GM12878 (cell line): ENCODE measurements around the gene CYP1A1. TPM values are rescaled to one million over a fixed set of nuclear protein-coding genes. Genes with fewer than 3 reads are reported as not detected.
A peak's percentile ranks its signal among the peaks of the same experiment; 100 is the strongest.

Source experiments
- BHLHE40 ChIP-seq, 2 experiments: fragments of 450-650 bp in 1 of 2; IDR thresholded peaks; 2 replicates each; pipeline ENCODE4 v1.6.1; 2011 to 2017; ENCODE audit warnings: low read depth in 2 of 2, borderline replicate concordance in 1 of 2, improper control_type of control experiment in 1 of 2, low read length in 1 of 2, mild to moderate bottlenecking in 1 of 2
- HDAC6 ChIP-seq: fragments of 200-600 bp; sonication (generic); IDR thresholded peaks from one replicate; pipeline ENCODE4 v1.8.0; 2017; ENCODE audit warnings: antibody characterized with exemption; ENCODE audit not compliant: unreplicated experiment
- MEF2A ChIP-seq: IDR thresholded peaks from 2 replicates; pipeline ENCODE4 v1.6.1; 2011; ENCODE audit warnings: low read depth, mild to moderate bottlenecking, low read length, moderate library complexity; ENCODE audit not compliant: insufficient read depth
- MEF2B ChIP-seq: fragments of 450-650 bp; IDR thresholded peaks from 2 replicates; pipeline ENCODE4 v1.6.1; 2018; ENCODE audit warnings: mild to moderate bottlenecking, moderate library complexity; ENCODE audit not compliant: partially characterized antibody, poor library complexity, severe bottlenecking
- NFXL1 ChIP-seq: fragments of 450-650 bp; IDR thresholded peaks from 2 replicates; pipeline ENCODE4 v1.6.1; 2017; ENCODE audit warnings: antibody characterized with exemption, mild to moderate bottlenecking, borderline replicate concordance
- NFYA ChIP-seq: IDR thresholded peaks from 2 replicates; pipeline ENCODE4 v1.6.1; 2011; ENCODE audit warnings: low read depth, mild to moderate bottlenecking, low read length, improper control_type of control experiment, borderline replicate concordance
- PML ChIP-seq: IDR thresholded peaks from 2 replicates; pipeline ENCODE4 v1.6.1; 2012; ENCODE audit warnings: low read length, inconsistent platforms
- RAD21 ChIP-seq: IDR thresholded peaks from 2 replicates; pipeline ENCODE4 v1.6.1; 2011; ENCODE audit warnings: mild to moderate bottlenecking, low read depth, low read length, moderate library complexity; ENCODE audit not compliant: insufficient read depth
- RB1 ChIP-seq: fragments of 450-650 bp; formaldehyde crosslinking; IDR thresholded peaks from 2 replicates; pipeline ENCODE4 v1.6.1; 2017; ENCODE audit warnings: mild to moderate bottlenecking, borderline replicate concordance
- RBBP5 ChIP-seq: fragments of 200-600 bp; sonication (generic); conservative IDR thresholded peaks from 2 replicates; pipeline ENCODE4 v1.6.1; 2016
- RELA ChIP-seq: fragments of 450-650 bp; IDR thresholded peaks from 2 replicates; pipeline ENCODE4 v1.8.0; 2014; ENCODE audit warnings: borderline replicate concordance; ENCODE audit not compliant: partially characterized antibody
- SIX5 ChIP-seq: IDR thresholded peaks from 2 replicates; pipeline ENCODE4 v1.6.1; 2011; ENCODE audit warnings: mild to moderate bottlenecking, low read depth, low read length, moderate library complexity; ENCODE audit not compliant: severe bottlenecking
- SMAD1 ChIP-seq: fragments of 450-650 bp; IDR thresholded peaks from 2 replicates; pipeline ENCODE4 v1.6.1; 2018; ENCODE audit warnings: mild to moderate bottlenecking, low read depth; ENCODE audit not compliant: partially characterized antibody
- SREBF2 ChIP-seq: IDR thresholded peaks from 2 replicates; pipeline ENCODE4 v1.6.1; 2012; ENCODE audit warnings: mild to moderate bottlenecking, low read length
- TAF1 ChIP-seq: IDR thresholded peaks from 2 replicates; pipeline ENCODE4 v1.6.1; 2011; ENCODE audit warnings: mild to moderate bottlenecking, low read depth, low read length, borderline replicate concordance
- ZBTB11 ChIP-seq: fragments of 450-650 bp; formaldehyde crosslinking; IDR thresholded peaks from 2 replicates; pipeline ENCODE4 v1.5.0; 2022; ENCODE audit warnings: mild to moderate bottlenecking, missing genetic modification characterization
- ZNF207 ChIP-seq: fragments of 450-650 bp; IDR thresholded peaks from 2 replicates; pipeline ENCODE4 v1.6.1; 2014; ENCODE audit warnings: antibody characterized with exemption, mild to moderate bottlenecking, borderline replicate concordance
- ZNF274 ChIP-seq: IDR thresholded peaks from one replicate; pipeline ENCODE4 v1.8.0; 2011; ENCODE audit not compliant: insufficient read length, insufficient read depth
- polyA plus RNA-seq, 11 experiments: library from polyadenylated mRNA; depleted of rRNA in 4 of 11; unstranded in 6 of 11; stranded (reverse) in 5 of 11; fragments of >200 nt; fragmentation: Nextera tagmentation in 4 of 11; fragmentation: Illumina TruSeq in 1 of 11; extraction: Ambion mirVana in 4 of 11; extraction: Trizol in 1 of 11; gene quantifications; 1 replicate in 1 of 11; 2 replicates in 10 of 11; pipeline versions ENCODE4 v1.2.1 to v1.2.3, GENCODE V29; 2011 to 2016; ENCODE audit warnings: inconsistent platforms in 2 of 11, missing spikeins in 2 of 11, low read depth in 1 of 11
- total RNA-seq, 4 experiments: library from RNA; depleted of rRNA in 3 of 4; stranded (reverse); fragments of >200 nt in 3 of 4; fragmentation: Illumina TruSeq in 1 of 4; extraction: Trizol in 1 of 4; gene quantifications; 2 replicates each; pipeline versions ENCODE4 v1.2.1 to v1.2.3, GENCODE V29; 2013 to 2021
- TF ChIP-seq, protein P1 (sequence below): IDR thresholded peaks from 2 replicates; pipeline ENCODE4 v1.6.1; 2011; ENCODE audit warnings: borderline replicate concordance, low read depth, mild to moderate bottlenecking, moderate library complexity, mixed read lengths, low read length; ENCODE audit not compliant: insufficient read depth; ENCODE audit errors: extremely low read length
- TF ChIP-seq, protein P2 (sequence below): IDR thresholded peaks from 2 replicates; pipeline ENCODE4 v1.6.1; 2012; ENCODE audit warnings: improper control_type of control experiment, low read depth, low read length; ENCODE audit not compliant: insufficient replicate concordance

CYP1A1 gene
- total and polyA plus RNA-seq, 10 of the 15 experiments (the other 5 are each of a cell fraction or from before 2014, with no cell fraction given), result 0.04 to 0.71 (median 0.07) TPM; not detected in 4

DNA sequence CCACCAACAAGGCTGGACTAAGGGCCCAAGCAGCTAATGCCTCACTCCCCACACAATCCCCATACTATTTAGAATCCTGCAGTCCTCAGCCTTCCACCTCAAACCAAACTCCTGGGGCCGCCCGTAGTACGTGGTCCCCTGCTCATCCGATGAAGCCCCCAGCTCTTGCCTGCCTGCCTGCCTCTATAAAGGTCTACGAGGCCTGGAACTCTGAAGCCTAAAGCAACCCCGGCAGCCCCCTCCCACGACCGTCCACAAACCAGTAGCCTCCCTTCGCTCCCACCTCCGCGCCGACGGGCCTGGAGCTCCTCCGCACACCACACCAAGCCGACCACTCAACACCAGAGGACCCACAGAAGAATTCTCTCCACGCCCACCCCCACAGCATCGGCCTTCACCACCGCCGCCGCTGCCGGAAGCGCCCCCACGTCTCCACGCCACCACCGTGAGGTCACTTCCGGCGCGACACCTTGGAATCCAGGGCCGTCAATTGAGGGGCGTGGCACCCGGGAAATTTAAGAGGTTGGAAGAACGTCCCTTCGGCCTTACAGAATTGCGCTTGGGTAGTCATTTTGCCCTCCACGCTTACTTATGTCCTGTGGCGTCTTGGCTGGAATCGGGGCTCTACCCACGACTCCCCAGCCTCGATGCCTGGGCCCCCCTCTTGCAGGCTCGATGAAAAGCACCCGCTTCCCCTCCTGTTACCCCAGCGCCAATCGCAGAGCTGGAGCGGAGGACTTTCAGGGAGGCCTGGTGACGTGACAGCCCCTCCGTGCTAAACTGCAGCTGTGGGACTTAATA is 29.5 kb downstream of the CYP1A1 start, which contains the start of gene EDC3 (continued):
- TF ChIP-seq, protein P1, sequence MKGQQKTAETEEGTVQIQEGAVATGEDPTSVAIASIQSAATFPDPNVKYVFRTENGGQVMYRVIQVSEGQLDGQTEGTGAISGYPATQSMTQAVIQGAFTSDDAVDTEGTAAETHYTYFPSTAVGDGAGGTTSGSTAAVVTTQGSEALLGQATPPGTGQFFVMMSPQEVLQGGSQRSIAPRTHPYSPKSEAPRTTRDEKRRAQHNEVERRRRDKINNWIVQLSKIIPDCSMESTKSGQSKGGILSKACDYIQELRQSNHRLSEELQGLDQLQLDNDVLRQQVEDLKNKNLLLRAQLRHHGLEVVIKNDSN, result no peak
- TF ChIP-seq BHLHE40 (IDR thresholded peaks at IDR 0.05; ENCODE audit: borderline replicate concordance in 1 of 2, low read depth in 2 of 2, low read length in 1 of 2), result peak; percentile 20 to 44; a peak in 1 of 4 replicates
- TF ChIP-seq RAD21, result no peak
- no peak for TF ChIP-seq ZNF274
- TF ChIP-seq PML, result no peak
- TF ChIP-seq ZBTB11 (CRISPR knock-in tag), result 0 out of 2 replicates have a peak, but pooled peaks have one; percentile 29
- TF ChIP-seq RB1, result peak; percentile 42; the same call in 1 of the 2 replicates
- no peak for TF ChIP-seq SMAD1
- no peak for TF ChIP-seq HDAC6
- peak; percentile 69; the same call in 1 of the 2 replicates for TF ChIP-seq RBBP5
- no peak for TF ChIP-seq MEF2A
- no peak for TF ChIP-seq ZNF207
- no peak for TF ChIP-seq NFXL1
- peak; percentile 52; the same call in 1 of the 2 replicates for TF ChIP-seq TAF1
- peak; percentile 57 for TF ChIP-seq SREBF2
- no peak for TF ChIP-seq NFYA
- TF ChIP-seq, protein P2, sequence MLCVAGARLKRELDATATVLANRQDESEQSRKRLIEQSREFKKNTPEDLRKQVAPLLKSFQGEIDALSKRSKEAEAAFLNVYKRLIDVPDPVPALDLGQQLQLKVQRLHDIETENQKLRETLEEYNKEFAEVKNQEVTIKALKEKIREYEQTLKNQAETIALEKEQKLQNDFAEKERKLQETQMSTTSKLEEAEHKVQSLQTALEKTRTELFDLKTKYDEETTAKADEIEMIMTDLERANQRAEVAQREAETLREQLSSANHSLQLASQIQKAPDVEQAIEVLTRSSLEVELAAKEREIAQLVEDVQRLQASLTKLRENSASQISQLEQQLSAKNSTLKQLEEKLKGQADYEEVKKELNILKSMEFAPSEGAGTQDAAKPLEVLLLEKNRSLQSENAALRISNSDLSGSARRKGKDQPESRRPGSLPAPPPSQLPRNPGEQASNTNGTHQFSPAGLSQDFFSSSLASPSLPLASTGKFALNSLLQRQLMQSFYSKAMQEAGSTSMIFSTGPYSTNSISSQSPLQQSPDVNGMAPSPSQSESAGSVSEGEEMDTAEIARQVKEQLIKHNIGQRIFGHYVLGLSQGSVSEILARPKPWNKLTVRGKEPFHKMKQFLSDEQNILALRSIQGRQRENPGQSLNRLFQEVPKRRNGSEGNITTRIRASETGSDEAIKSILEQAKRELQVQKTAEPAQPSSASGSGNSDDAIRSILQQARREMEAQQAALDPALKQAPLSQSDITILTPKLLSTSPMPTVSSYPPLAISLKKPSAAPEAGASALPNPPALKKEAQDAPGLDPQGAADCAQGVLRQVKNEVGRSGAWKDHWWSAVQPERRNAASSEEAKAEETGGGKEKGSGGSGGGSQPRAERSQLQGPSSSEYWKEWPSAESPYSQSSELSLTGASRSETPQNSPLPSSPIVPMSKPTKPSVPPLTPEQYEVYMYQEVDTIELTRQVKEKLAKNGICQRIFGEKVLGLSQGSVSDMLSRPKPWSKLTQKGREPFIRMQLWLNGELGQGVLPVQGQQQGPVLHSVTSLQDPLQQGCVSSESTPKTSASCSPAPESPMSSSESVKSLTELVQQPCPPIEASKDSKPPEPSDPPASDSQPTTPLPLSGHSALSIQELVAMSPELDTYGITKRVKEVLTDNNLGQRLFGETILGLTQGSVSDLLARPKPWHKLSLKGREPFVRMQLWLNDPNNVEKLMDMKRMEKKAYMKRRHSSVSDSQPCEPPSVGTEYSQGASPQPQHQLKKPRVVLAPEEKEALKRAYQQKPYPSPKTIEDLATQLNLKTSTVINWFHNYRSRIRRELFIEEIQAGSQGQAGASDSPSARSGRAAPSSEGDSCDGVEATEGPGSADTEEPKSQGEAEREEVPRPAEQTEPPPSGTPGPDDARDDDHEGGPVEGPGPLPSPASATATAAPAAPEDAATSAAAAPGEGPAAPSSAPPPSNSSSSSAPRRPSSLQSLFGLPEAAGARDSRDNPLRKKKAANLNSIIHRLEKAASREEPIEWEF, result no peak
- peak; percentile 74 for TF ChIP-seq RELA
- no peak for TF ChIP-seq MEF2B
- peak; percentile 46 for TF ChIP-seq SIX5
